Muscle layer of colon (tissue), 2 donors: ENCODE results near the gene ARAP1.

Source experiments
- H3K27ac ChIP-seq: one replicate; pipeline ENCODE4 v1.7.0; 2013; ENCODE audit warnings: low read depth, mild to moderate bottlenecking, low read length, moderate library complexity
- H3K27me3 ChIP-seq, 2 donors: one replicate each; pipeline ENCODE4 v1.7.0; 2013; ENCODE audit warnings: low read length in 2 of 2, mild to moderate bottlenecking in 2 of 2; ENCODE audit not compliant: insufficient read depth in 2 of 2, control insufficient read depth in 1 of 2
- H3K36me3 ChIP-seq: one replicate; pipeline ENCODE4 v1.7.0; 2013; ENCODE audit warnings: mild to moderate bottlenecking, low read length; ENCODE audit not compliant: insufficient read depth
- H3K4me1 ChIP-seq: one replicate; pipeline ENCODE4 v1.7.0; 2013; ENCODE audit warnings: mild to moderate bottlenecking, low read length; ENCODE audit not compliant: insufficient read depth
- H3K4me3 ChIP-seq, 2 donors: one replicate each; pipeline ENCODE4 v1.7.0; 2013; ENCODE audit warnings: low read length in 2 of 2, low read depth in 1 of 2, mild to moderate bottlenecking in 1 of 2, moderate library complexity in 1 of 2
- H3K9ac ChIP-seq: one replicate; pipeline ENCODE4 v1.7.0; 2013; ENCODE audit warnings: low read length
- H3K9me3 ChIP-seq: one replicate; pipeline ENCODE4 v1.7.0; 2013; ENCODE audit warnings: mild to moderate bottlenecking, low read length
- donor health status: abdominal sarcoma.
- donor health status: Adenocarcinoma of cecum.

ARAP1 gene

GRCh38 chr11:72745511-72745910, 6.7 kb downstream of the ARAP1 start:
- Histone ChIP-seq H3K9me3 (no peaks in the 10 kb centered on the region), H3K27ac (no peak overlapping the region), H3K9ac (no peak overlapping the region), H3K4me3 (no peak overlapping the region), H3K27me3 (no peaks in the 10 kb centered on the region), H3K36me3 (no peaks in the 10 kb centered on the region), H3K4me1 (peaks cover 40% of the 10 kb centered on the region)

- Histone ChIP-seq H3K4me1 (peaks cover 49% of the 10 kb centered on the region), H3K9ac (no peak overlapping the region), H3K27me3 (no peaks in the 10 kb centered on the region), H3K27ac (no peak overlapping the region), H3K4me3 (no peak overlapping the region), H3K9me3 (no peaks in the 10 kb centered on the region), H3K36me3 (no peaks in the 10 kb centered on the region)
Measured at GRCh38 chr11:72744474-72744873, 7.7 kb downstream of the ARAP1 start.

GRCh38 chr11:72743321-72744221, 8.6 kb downstream of the ARAP1 start:
- Histone ChIP-seq H3K4me1 (peaks cover 57% of the 10 kb centered on the region), H3K27ac (no peak overlapping the region), H3K36me3 (no peaks in the 10 kb centered on the region), H3K9ac (no peak overlapping the region), H3K4me3 (no peak overlapping the region), H3K27me3 (no peaks in the 10 kb centered on the region), H3K9me3 (no peaks in the 10 kb centered on the region)

DNA sequence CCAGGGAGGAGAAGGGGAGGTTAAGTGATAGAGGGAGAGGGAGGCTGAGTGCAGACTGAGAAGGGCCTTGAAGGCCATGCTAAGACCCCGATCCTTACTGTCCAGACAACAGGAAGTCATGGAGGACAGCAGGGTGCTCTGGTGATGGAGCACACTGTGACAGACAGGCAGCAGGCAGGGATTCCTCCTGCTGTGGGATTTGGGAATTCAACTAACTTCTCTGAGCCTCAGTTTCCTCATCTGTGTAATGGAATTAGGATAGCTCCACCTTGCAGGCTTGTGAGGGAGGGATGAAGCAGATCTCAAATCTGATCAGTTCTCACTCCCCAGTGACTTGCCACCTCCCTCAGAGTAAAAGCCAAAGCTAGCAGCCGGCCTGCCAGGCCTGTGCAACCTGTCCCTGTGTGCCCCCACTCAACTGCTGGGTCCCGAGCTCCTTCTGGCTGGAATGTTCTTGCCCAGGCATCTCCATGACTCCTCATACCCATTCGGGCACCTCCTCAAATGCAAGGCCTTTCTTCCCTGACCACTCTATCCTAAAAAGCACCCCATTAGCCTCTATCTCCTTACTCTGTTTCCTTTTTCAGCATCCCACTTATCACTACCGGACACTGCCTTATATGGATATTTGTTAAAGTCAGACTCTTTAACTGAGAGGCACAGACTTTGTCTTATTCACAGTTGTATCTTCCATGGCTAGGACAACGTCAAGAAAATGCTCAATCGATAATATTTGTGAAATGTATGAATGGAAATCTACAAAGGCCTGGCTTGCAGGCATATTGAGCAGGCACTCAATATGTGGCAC, 9.5 kb downstream of the ARAP1 start:
- no peak overlapping the region for H3K27ac ChIP-seq
- no peaks in the 10 kb centered on the region for H3K9me3 ChIP-seq
- no peak overlapping the region for H3K9ac ChIP-seq
- H3K4me1 ChIP-seq, result peaks cover 59% of the 10 kb centered on the region
- no peak overlapping the region for H3K4me3 ChIP-seq
- H3K36me3 ChIP-seq, result no peaks in the 10 kb centered on the region
- no peaks in the 10 kb centered on the region for H3K27me3 ChIP-seq

GRCh38 chr11:72741849-72742512, 10.2 kb downstream of the ARAP1 start:
- Histone ChIP-seq H3K4me3 (no peak overlapping the region), H3K27me3 (no peaks in the 10 kb centered on the region), H3K4me1 (peaks cover 63% of the 10 kb centered on the region), H3K36me3 (no peaks in the 10 kb centered on the region), H3K9me3 (no peaks in the 10 kb centered on the region), H3K27ac (peak overlapping the region; percentile 38), H3K9ac (no peak overlapping the region)

GRCh38 chr11:72741429-72741833, 10.8 kb downstream of the ARAP1 start:
- no peaks in the 10 kb centered on the region for H3K9me3 ChIP-seq

DNA sequence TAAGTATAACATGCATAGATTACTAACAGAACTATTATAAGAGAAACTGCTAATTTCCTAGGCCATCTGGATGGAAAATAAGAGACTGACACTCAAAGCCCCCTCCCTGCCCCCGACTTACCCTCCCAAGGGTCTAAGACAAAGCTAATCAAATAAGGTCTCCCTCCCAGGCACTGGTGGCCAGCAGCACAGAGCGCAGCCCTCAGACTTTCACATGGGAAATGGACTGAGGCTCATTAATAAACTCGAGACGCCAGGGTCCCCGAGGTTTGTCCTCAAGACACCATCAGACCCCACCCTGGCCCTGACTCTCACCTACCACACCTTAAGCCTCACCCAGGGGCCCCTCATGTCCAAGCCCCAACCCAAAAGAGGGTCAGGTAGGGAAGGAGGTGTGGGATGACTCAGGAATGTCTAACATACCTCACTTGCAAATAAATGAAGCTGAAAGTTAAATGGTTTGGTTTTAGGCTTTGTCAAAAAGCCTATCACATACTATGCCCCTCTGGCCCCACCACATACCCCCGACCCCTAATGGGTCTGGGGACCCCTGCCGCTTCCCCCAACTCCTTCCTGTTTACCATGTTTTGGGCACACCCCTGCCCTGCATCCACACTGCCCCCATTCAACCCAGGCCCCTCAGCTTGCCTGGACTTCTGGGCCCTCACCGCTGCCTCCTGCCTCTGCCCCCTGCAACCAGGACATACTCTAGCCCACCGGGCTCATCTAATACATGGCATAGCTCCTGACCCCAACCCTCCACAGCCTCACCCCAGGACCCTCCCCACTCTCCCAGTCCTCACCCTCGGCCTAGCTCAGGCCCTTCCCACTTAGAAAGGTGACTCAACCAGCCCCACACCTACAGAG, 11.4 kb downstream of the ARAP1 start:
- Histone ChIP-seq H3K27me3 (no peaks in the 10 kb centered on the region), H3K9me3 (no peaks in the 10 kb centered on the region), H3K36me3 (no peaks in the 10 kb centered on the region), H3K4me3 (no peak overlapping the region), H3K27ac (no peak overlapping the region), H3K4me1 (peaks cover 72% of the 10 kb centered on the region), H3K9ac (no peak overlapping the region)

More at GRCh38 chr11:72741429-72741833, 10.8 kb downstream of the ARAP1 start:
- H3K36me3 ChIP-seq, result no peaks in the 10 kb centered on the region
- no peak overlapping the region for H3K4me3 ChIP-seq
- H3K27ac ChIP-seq, result no peak overlapping the region
- no peaks in the 10 kb centered on the region for H3K27me3 ChIP-seq
- H3K4me1 ChIP-seq, result peaks cover 66% of the 10 kb centered on the region
- H3K9ac ChIP-seq, result no peak overlapping the region

GRCh38 chr11:72740060-72740424, 12.2 kb downstream of the ARAP1 start:
- Histone ChIP-seq H3K27ac (no peak overlapping the region), H3K27me3 (no peaks in the 10 kb centered on the region), H3K9me3 (no peaks in the 10 kb centered on the region), H3K4me3 (no peak overlapping the region), H3K9ac (no peak overlapping the region), H3K4me1 (peaks cover 79% of the 10 kb centered on the region), H3K36me3 (no peaks in the 10 kb centered on the region)

DNA sequence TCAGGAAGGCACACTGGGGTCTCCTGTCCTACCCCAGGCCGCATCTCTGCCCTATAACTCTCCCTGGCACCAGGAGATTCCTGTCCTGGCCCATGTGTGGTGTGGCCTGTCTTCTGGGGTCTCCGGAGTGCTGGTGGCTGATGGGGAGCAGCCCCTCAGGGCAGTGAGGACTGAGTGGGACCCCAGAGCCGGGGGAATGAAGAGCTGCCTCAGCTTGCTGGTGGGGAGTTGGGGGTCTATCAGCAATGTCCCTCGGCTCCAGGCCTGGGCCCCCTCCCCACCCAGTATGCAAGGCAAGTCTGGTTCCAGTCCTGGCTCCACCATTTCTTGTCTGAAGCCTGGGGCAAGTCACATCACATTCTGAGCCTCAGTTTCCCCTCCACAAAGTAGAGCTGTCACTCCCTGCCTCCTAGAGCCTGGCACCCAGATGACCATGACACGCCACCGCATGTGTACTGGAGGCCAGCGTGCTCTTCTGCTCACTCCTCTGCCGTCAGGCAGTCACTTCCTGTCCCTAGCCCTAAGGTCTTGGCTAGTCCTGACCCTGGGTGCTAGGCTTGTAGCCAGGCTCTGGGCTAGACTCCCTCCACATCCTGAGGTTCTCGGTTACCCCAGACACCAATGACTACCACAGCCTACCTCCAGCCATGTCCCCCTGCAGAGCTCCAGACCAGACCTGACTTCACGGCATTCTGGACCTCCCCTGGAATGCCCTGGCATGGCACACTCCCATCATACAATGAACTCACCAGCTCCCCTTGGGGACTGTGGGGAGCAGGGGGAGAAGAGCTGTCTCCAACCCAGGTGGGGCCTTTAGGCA, 12.8 kb downstream of the ARAP1 start:
- no peak overlapping the region for H3K4me3 ChIP-seq
- no peaks in the 10 kb centered on the region for H3K9me3 ChIP-seq
- H3K36me3 ChIP-seq, result no peaks in the 10 kb centered on the region
- no peak overlapping the region for H3K9ac ChIP-seq
- no peaks in the 10 kb centered on the region for H3K27me3 ChIP-seq
- H3K4me1 ChIP-seq, result peaks cover 77% of the 10 kb centered on the region
- H3K27ac ChIP-seq, result peak overlapping the region; percentile 13
